Daoy (cell line): ENCODE measurements around the gene TIGD1. TPM values are rescaled to one million over a fixed set of nuclear protein-coding genes. Genes with fewer than 3 reads are reported as not detected.
A peak's percentile ranks its signal among the peaks of the same experiment; 100 is the strongest.

ENCODE experiments used
- DNase-seq: peaks from one replicate; pipeline ENCODE4 v3.0.0-alpha.2; 2015; ENCODE audit warnings: low read depth
- total RNA-seq: library from RNA; depleted of rRNA; stranded (reverse); fragments of >200 nt; shearing (Covaris generic); gene quantifications from 2 replicates; pipeline ENCODE4 v1.2.3, GENCODE V29; 2014

Gene TIGD1
- total RNA-seq, 1 experiment from 2014 or later, result 5.4 TPM

DNA sequence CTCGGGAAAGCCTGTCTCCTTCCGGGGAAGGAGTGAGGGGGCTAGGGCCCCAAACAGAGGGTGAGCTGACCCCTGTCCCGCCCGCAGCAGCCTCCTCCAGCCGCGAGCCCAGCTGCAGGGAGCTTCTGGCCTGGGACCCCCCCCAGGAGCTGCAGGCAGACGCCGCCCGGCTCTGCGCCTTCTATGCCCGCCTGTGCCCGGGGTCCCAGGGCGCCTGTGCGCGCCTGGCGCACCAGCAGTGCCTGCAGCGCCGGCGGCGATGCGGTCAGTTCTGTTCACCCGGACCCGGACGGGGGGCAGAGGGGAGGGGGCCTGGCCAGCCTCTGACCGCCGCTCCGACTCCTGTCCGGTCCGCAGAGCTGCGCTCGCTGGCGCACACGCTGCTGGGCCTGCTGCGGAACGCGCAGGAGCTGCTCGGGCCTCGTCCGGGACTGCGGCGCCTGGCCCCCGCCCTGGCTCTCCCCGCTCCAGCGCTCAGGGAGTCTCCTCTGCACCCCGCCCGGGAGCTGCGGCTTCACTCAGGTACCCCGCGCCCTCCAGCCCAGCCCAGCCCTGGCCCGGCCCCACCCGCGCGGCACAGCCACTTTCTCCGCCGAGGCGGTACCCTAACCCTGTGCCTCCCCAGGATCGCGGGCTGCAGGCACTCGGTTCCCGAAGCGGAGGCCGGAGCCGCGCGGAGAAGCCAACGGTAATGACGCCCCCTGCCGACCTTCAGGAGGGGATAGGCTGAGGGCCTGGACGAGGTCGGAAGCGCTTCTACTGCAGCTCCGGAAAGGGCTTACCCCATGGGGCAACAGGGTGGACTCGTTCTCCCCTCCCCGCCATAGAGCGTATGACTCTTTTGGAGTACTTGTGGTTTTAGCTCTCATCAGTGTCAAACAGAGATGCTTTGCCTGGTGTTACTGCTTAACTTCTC is 26.4 kb downstream of the TIGD1 start:
- DNase-seq, result peak; percentile 62

DNA sequence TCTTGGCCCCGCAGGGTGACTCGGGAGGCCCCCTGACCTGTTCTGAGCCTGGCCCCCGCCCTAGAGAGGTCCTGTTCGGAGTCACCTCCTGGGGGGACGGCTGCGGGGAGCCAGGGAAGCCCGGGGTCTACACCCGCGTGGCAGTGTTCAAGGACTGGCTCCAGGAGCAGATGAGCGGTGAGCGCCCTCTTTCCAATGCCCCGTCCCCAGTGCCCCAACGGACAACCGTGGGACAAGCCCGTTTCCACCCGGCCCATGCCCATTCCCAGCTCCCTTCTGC is 27.0 kb downstream of the TIGD1 start:
- peak; percentile 25 for DNase-seq

DNA sequence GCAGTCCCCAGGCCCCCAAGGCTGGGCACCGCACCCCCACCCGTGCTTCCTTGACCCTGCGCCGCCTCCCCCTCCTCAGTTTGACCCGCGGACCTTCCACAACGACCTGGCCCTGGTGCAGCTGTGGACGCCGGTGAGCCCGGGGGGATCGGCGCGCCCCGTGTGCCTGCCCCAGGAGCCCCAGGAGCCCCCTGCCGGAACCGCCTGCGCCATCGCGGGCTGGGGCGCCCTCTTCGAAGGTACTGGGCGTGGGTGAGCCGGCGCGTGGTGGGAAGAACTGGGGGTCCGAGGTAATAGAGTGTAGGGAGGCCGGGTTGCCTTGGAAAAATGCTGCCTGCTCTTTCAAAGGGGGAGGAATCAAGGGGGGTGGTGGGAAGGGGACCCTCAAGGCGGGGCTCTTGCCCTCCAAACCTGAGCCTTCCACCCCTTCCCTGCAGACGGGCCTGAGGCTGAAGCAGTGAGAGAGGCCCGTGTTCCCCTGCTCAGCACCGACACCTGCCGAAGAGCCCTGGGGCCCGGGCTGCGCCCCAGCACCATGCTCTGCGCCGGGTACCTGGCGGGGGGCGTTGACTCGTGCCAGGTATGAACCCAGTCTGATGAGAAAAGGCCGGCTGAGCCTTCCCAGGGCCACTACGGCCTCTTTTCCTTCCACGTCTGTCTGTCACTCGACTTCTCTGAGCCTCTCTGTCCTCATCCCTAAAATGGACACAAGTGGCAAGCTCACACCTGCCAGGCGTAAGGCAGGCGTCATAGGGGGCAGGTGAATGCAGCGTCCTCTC is 27.5 kb downstream of the TIGD1 start:
- no peak for DNase-seq

DNA sequence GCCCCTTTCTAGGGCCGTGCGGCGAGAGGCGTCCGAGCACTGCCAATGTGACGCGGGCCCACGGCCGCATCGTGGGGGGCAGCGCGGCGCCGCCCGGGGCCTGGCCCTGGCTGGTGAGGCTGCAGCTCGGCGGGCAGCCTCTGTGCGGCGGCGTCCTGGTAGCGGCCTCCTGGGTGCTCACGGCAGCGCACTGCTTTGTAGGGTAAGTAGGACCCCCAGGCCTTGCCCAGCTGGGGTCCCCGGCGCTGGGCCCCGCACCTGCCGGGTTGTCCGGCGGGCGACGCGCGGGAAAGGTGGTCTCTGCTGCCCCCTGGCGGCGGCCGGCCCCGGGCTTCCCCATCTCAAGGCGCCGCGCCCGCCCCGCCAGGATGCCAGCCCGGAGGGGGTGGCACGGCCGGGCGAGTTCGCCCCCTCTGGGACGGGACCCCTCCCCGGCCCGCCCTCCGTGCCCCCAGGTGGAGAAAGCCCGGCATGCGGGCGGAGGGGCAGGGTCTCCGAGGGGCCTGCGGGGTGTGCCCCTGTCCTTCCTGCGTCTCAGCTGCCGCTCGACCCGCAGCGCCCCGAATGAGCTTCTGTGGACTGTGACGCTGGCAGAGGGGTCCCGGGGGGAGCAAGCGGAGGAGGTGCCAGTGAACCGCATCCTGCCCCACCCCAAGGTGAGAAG is 28.3 kb downstream of the TIGD1 start:
- peak; percentile 45 for DNase-seq

DNA sequence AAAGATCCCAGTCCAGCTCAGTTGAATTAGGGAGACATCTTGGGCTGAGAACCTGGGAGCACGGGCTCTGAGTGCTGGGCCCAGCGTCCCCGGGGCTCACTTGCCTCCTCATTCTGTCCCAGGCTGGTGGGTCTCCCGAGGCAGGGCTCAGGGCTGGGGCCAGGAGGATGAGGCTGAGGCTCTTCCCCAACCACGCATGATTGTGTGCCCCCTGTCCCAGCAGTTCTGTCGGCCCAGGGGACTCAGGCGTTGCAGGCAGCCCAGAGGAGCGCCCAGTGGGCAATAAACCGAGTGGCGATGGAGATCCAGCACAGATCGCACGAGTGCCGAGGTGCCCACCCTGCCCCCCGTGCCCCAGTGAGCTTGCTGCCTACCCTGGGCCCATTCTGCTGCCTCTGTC is 29.3 kb downstream of the TIGD1 start:
- no peak for DNase-seq

DNA sequence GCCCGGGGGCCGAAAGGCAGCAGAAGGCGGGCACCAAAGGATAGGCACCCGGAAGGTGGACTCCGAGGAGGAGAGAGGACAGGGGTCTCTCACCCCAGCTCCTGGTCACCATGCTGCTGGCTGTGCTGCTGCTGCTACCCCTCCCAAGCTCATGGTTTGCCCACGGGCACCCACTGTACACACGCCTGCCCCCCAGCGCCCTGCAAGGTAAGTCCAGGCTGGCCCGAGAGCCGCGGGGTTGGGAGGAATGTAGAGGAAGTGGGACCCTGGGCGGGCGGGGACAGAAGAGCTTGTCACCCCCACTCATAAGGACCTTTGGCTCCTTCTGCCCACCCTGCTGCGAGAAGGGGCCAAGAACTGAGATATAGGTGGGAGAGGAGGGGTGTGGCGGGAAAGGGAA is 29.9 kb downstream of the TIGD1 start:
- no peak for DNase-seq

DNA sequence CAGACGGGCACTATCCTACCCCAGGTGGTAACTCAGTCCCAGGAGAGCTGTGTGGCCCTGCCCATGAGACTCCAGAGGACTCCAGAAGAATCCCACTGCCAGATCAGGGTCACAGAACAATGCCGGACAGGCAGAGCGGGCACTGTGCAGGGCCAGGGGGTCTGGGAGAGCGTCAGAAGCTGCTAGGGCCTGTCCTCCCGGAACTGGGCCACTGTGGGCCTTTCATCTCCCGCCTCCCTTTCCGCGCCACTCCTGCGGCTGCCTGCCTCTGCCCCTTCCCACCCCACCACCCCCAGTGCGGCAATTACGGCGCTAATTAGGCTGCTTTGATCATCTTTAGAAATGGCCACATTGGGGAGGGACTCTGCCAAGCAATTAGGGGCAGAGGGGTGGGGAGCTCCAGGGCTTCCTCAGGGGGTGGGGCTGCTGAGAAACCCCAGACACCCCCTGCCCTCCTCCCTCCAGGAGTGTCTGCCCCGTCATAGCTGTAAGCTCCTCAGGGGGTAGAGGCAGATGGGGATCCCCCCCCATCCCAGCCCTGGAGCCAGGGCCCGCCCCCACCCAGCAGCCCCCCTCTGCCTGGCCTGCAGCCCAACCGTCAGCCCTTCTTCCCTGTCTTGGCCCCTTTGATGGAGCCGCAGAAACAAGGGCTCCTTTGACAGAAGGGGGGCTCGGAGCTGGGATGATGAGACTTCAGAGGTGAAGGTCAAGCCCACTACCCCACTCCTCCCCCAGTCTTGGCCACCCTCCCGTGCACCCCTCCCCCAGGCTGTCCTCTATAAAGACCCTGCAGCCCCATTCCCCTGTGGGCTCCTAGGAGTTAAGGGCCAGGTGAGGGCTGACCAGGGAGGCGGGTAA is 30.5 kb downstream of the TIGD1 start, which contains the start of gene PRSS56:
TSS of gene PRSS56 (plus strand) at position 808 of the 858 bp plus-strand sequence. CDS start 211 bp downstream, outside the sequence.
- DNase-seq, result no peak

DNA sequence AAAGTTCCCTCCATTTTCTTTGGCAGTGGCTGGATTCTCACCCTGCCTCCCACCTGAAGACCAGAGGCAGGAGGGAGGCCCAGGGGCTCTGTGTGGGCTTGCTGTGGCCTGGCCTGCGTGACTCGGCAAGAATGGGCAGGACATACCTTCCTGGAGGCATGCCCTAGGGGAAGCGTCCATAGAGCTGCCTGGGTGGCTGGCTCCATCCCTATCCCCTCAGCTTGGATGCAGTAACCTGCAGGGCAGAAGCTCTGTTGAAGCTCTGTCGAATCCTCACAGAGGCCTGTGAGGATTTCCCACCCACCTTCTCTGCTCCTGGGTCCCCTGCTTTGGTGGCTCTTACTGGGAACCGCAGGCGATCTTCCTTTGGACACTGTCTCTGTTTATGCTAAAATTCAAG is 31.5 kb downstream of the TIGD1 start:
- no peak for DNase-seq

DNA sequence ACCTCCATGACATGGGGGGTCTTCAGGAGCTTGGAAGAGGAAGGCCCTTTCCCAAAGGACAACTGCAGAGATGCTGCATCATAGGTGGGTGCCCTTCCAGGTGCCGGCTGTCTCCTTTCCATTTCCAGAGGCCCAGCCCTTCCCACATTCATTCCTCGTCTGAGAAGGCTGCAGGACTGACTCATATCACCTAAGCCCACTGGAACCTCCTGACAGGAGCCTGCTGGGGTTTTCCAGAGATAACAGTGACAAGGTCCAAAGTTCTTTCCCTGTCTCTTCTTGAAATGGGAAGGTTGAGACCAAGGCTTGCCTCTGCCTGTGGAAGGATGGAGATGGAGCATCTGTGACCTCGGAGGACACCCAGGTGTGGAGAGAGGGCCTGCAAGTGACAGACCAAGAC is 33.8 kb downstream of the TIGD1 start:
- no peak for DNase-seq

DNA sequence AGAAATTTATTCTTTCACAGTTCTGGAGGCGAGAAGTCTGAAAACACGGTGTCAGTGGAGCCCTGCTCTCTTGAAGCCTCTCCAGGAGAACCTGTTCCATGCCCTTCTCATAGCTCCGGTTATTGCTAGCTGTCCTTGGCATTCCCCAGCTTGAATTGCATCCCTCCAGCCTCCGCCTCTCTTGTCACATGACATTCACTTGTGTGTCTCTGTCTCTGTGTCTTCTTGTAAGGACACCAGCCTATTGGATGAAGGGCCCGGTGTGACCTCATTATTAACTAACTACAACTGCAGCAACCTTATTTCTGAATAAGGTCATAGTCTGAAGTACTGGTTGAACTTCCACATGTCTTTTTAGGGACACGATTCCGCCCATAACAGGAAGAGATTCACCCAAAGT is 34.7 kb downstream of the TIGD1 start:
- DNase-seq, result no peak

DNA sequence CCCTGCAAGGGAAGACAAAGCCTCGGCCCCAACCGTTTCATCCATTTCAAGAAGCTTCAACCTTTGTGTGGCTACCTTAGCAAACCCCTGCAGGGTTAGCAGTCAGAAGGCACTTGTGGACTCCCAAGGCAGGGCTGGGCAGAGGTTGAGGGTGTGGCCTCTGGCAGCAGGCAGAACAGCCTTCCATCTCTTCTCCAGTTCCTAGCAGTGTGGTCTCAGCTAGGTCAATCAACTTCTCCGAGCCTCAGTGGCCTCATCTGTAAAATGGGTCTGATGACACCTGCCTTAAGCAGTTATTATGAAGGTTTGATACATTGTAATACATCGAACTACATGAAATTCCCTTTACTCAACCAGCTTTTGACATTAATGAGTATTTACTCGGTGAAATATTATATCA is 37.0 kb downstream of the TIGD1 start:
- no peak for DNase-seq

DNA sequence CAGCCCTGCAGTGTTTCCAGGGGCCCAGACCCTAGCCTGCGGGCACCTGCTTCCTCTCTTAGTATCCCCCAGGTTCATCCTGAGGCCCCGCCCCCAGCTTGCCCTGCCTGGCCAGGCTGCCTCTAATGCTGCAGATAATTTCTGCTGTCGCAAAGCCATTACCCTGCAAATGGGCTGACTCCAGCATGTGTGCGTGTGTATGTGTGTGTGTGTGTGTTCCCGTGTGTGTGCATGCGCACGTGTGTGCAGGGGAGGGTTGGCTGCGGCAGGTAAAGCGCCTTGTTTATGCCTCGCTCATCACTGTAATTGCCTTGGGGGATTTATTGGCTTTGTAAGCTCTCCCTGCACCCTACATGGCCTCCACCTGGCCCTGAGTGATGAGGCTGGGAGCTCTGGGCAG is 37.8 kb downstream of the TIGD1 start:
- DNase-seq, result no peak

DNA sequence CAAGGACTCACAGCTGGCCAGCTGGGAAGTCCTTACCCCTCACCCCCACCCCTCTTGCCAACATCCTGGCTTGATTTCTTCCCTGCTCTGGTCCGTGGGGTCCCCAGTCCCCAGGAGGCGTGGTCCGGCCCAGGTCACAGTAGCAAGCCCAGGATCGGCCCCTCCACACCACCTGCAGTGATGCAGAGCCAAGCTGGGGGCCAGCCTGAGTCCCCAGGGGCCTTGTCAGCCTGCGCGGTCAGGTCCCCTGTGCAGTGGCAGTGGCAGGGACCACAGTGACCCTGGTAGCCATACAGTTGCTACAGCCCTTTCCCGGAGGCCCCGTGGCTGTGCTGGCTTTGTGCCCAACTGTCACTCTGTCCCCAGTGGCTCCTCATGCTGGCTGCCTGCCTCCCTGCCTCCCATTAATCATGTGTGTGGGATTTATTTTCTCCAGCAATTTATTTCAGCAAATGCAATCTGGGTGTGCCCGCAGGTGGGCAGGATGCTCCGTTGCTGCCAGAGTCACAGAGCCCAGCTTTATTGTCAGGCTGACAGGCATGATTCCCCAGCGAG is 38.9 kb downstream of the TIGD1 start:
- DNase-seq, result no peak

DNA sequence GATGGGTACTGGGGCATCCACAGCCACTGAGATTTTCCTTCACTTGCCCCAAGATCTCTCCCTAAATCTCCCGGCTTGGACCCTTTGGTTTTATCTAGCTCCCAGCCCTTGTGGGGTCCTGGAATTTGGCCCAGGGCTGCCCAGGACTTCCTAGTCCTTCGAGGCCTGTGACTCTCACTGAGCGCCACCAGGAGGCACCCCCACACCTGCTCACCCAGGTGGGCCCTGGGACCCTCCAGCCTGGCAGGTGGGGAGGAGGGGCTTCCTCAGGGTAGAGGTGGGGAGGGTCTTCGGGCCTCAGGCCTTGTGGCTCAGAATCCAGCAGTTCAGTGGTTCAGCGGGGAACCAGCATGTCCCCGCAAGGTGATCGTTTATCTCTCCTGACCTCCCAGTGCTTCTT is 42.1 kb downstream of the TIGD1 start:
- DNase-seq, result no peak

DNA sequence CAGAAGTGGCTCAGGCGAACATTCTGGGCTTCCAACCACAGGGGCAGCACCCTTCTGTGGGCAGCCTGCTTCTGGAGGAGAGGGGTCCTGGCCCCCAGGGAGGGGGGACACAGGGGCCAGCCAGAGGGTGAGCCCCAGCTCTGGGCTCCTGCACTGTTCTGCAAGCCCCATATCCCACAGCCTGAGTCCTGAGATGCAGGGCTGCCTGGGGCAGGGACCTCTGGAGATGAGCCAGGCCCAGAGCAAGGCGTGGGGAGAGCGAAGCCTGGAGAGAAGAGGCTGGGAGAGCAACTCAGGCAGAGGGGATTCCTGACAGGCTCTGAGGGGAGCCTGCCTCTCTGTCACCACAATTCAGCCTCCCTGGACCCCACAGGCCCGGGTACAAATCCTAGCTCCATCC is 43.6 kb downstream of the TIGD1 start:
- no peak for DNase-seq

DNA sequence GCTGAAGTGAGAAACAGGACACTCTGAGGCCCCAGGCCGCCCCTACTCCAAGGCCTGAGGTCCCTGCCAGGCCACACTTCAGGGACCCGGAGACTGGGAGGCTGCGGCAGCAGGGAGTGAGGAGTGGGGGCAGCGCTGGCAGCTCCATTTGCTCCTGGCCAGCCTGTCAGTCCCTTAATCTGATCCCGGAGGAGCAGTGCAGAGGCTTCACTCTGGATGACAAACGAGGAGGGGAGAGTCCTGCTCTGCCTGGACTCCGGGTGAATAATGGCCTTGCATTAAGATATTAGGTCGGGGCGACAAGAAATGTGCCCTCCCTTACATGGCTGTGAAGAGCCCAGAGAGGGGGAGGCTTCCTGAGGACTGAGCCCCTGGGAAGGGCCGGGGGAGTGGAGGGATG is 44.5 kb downstream of the TIGD1 start:
- no peak for DNase-seq

DNA sequence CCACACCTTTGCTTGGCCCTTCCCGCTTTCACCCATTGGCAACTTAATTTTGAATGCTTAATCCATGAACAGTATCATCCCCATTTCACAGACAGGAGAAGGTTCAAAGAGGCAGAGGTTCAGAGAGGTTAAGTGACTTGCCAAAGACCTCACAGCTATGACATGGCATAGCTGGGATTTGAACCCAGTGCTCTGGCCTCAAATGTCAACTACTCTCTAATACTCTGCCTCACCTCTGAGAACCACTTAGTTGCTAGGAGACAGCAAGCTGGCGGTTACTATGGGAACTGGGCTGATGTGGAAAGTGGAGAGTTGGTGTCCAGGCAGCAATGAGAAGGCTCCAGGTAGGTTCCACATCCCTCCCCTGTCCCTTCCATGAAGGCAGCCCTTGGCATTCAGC is 45.9 kb downstream of the TIGD1 start:
- no peak for DNase-seq

DNA sequence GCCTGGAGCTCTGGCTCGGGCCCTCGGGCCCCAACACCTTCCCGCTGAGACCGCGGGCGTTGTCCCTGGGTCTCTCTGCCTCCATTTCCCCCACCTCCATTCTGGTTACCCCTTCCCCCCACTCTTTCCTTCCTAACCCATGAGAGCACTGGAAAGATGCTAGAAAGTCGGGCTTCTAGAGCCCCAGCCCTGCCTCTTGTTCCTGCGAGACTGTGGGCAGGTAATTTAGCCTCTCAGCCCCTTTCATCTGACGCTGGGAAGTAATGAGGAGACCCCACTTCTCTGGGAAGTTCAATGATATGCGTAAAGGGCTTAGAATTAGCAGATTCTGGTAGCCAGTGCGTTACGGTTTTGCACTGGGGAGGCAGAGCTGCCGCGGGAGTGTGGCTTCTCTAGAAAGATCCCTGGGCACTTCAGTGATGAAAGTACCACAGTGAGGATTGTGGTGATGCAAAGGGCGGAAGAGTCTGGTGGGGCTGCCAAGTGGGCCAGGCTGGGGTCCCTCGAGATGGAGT is 46.5 kb downstream of the TIGD1 start:
- no peak for DNase-seq

DNA sequence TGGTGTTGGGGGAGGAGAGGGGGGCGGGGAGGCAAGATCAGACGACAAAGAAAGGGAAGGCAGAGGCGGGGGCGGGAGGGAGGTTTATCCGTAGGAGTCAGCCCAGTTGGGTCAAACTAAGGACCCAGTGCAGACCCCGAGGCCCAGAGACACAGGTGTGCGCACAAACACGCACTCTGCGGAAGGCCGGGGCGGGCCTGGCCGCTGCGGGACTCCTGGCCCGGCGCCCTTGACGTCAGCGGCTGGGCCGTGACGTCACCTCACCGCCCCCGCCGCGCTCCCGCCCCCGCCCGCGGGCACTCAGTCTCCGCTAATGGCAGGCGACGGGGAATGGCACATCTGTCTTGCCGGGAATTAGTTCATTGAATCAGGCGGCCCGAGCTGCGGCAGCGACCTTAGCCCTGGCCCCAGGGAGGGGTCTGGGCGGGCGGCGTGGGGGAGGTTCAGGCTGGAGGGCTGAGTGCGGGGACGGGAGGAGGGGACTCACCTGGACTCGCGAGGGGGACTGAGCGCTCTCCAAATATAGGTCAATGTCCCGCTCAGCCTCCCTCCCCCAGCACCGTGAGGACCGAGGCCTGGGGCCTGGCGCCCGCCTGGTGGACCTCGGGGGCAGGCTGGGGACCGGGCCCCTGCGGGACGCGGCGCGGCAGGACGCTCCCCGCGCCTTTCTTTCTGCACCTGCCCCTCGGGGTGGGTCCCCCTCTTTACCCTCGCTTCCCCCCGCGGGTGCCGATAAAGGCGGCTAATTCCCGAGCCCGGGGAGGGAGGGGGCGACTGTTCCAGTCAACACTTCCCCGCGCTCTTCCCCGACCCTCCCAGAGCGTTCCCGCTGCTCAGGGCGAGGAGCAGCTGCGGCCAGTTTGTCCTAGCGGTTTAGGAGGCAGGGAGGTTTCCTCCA is 47.2 kb downstream of the TIGD1 start:
- no peak for DNase-seq

DNA sequence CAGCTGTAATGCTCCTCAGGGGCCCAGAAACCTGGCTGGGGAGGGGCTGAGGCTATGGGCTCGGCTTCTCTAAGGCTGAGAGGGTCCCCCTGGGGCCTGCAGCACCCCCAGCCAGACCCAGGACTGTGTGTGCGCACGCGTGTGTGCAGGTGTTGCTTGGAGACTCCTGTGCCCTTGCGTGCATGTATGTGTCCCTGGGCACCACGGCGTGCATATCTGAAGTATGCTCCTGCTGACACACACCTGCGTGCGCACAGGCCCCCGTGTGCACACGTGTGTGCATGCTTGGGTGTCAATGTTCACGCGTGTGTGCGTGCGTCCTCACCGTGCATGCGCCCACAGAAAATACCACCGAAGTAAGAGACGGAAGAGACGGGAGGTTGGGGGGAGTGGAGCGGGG is 47.8 kb downstream of the TIGD1 start:
- DNase-seq, result no peak
